Measurements from ENCODE around the gene PHACTR1. TPM values are rescaled to one million over a fixed set of nuclear protein-coding genes. Genes with fewer than 3 reads are reported as not detected.

The PHACTR1 gene
- total RNA-seq, 1 experiment from 2014 or later, result 0.05 TPM

GRCh38 chr6:13184547-13184946, 468.0 kb downstream of the PHACTR1 start:
- in situ Hi-C loops (cut with HindIII; ENCODE audit: low pct_unique_long_range_greater_than_20kb, low sequenced_read_pairs), result no loop called here
- BruUV-seq (replicated peaks), result no TSS peak
- POLR2A ChIA-PET, result no interaction called here
- Histone ChIP-seq H3K27me3 (ENCODE audit: control insufficient read depth, insufficient read depth, low read length) (peaks cover 3% of the 10 kb centered on the region; the same call in 1 of the 2 replicates), H3K9me3 (ENCODE audit: control insufficient read depth, insufficient read depth, low read depth, low read length) (no peaks in the 10 kb centered on the region), H3K27ac (ENCODE audit: low read length) (no peak overlapping the region), H3K36me3 (ENCODE audit: control insufficient read depth, insufficient read depth, low read length) (no peaks in the 10 kb centered on the region), H3K4me3 (ENCODE audit: low read depth in 2 of 2, low read length in 2 of 2) (no peak overlapping the region), H3K4me1 (ENCODE audit: control insufficient read depth, insufficient read depth, low read length) (no peaks in the 10 kb centered on the region)
- intact Hi-C loops (cut with micrococcal nuclease; ENCODE audit: unreplicated experiment), result no loop called here
- CTCF ChIA-PET, result no interaction called here
- ATAC-seq (no peak), DNase-seq (ENCODE audit: low read depth, low spot score) (no peak)
- no peak for TF ChIP-seq POLR2AphosphoS5 (IDR thresholded peaks at IDR 0.05; ENCODE audit: low read depth, low read length)
- TF ChIP-seq CTCF (IDR thresholded peaks at IDR 0.05), result no peak
- no peak for TF ChIP-seq SIN3A (IDR thresholded peaks at IDR 0.05; ENCODE audit: borderline replicate concordance, insufficient read depth, low read depth, low read length)
- TF ChIP-seq TCF7L2 (IDR thresholded peaks at IDR 0.05; ENCODE audit: low read depth, low read length), result no peak
- no peak for TF ChIP-seq REST (IDR thresholded peaks at IDR 0.05; ENCODE audit: insufficient read depth in 1 of 2, low read depth in 2 of 2, low read length in 1 of 2)

- Histone ChIP-seq H3K9me3 (ENCODE audit: control insufficient read depth, insufficient read depth, low read depth, low read length) (no peaks in the 10 kb centered on the region), H3K4me1 (ENCODE audit: control insufficient read depth, insufficient read depth, low read length) (no peaks in the 10 kb centered on the region), H3K27me3 (ENCODE audit: control insufficient read depth, insufficient read depth, low read length) (peaks cover 3% of the 10 kb centered on the region; the same call in 1 of the 2 replicates), H3K36me3 (ENCODE audit: control insufficient read depth, insufficient read depth, low read length) (no peaks in the 10 kb centered on the region), H3K27ac (ENCODE audit: low read length) (no peak overlapping the region), H3K4me3 (ENCODE audit: low read depth in 2 of 2, low read length in 2 of 2) (no peak overlapping the region)
- ChIA-PET POLR2A (no interaction called here), CTCF (no interaction called here)
- intact Hi-C loops (cut with micrococcal nuclease; ENCODE audit: unreplicated experiment) (no loop called here), in situ Hi-C loops (cut with HindIII; ENCODE audit: low pct_unique_long_range_greater_than_20kb, low sequenced_read_pairs) (no loop called here)
- no TSS peak for BruUV-seq (replicated peaks)
- ATAC-seq (no peak), DNase-seq (ENCODE audit: low read depth, low spot score) (no peak)
- TF ChIP-seq POLR2AphosphoS5 (IDR thresholded peaks at IDR 0.05; ENCODE audit: low read depth, low read length) (no peak), REST (IDR thresholded peaks at IDR 0.05; ENCODE audit: insufficient read depth in 1 of 2, low read depth in 2 of 2, low read length in 1 of 2) (no peak), TCF7L2 (IDR thresholded peaks at IDR 0.05; ENCODE audit: low read depth, low read length) (no peak), SIN3A (IDR thresholded peaks at IDR 0.05; ENCODE audit: borderline replicate concordance, insufficient read depth, low read depth, low read length) (no peak), CTCF (IDR thresholded peaks at IDR 0.05) (no peak)
Measured at GRCh38 chr6:13186861-13187260, 470.3 kb downstream of the PHACTR1 start.
